DND-41 (cell line): ENCODE measurements around the gene EXOC4.

Experiments
- CTCF ChIP-seq: IDR thresholded peaks from 2 replicates; pipeline ENCODE4 v1.5.1; 2012; ENCODE audit warnings: borderline replicate concordance, low read length, moderate library complexity, mild to moderate bottlenecking; ENCODE audit not compliant: poor library complexity, severe bottlenecking; ENCODE audit errors: extremely low read depth
- EZH2 ChIP-seq: IDR thresholded peaks from 3 replicates; pipeline ENCODE4 v1.6.1; 2012; ENCODE audit warnings: borderline replicate concordance, low read depth, mild to moderate bottlenecking, moderate library complexity, low read length, inconsistent platforms; ENCODE audit not compliant: severe bottlenecking

GRCh38 chr7:133477791-133478190 is 224.9 kb downstream of the EXOC4 start:
- TF ChIP-seq CTCF (no peak), EZH2 (no peak)
